BJ (cell line): Measurements from ENCODE around the gene QTRT2. TPM values are rescaled to one million over a fixed set of nuclear protein-coding genes. Genes with fewer than 3 reads are reported as not detected.

Experiments
- CTCF ChIA-PET: fragments of 350-600 bp; formaldehyde crosslinking; extraction: SDS; loops from one replicate; lab custom pipeline; 2021; ENCODE audit warnings: antibody characterized with exemption, inconsistent platforms; lab: Yijun Ruan, JAX
- POLR2A ChIA-PET: fragments of 300-600 bp; sonication (Branson Sonifier 250); formaldehyde crosslinking; extraction: SDS; loops from one replicate; lab custom pipeline; 2021; ENCODE audit warnings: antibody characterized with exemption; lab: Charles Lee
- DNase-seq: peaks from one replicate; pipeline ENCODE4 v3.0.0-alpha.2; 2011; ENCODE audit warnings: low read depth
- H3K27me3 ChIP-seq: 2 replicates; pipeline ENCODE4 v1.6.0; 2011; ENCODE audit warnings: low read length; ENCODE audit not compliant: control insufficient read depth, insufficient read depth
- H3K36me3 ChIP-seq: 2 replicates; pipeline ENCODE4 v1.5.1; 2011; ENCODE audit warnings: low read length; ENCODE audit not compliant: control insufficient read depth, insufficient read depth
- H3K4me3 ChIP-seq: 2 replicates; pipeline ENCODE4 v1.5.1; 2011; ENCODE audit warnings: low read depth, mild to moderate bottlenecking, control low read depth, low read length
- polyA plus RNA-seq: library from polyadenylated mRNA; depleted of rRNA; stranded (reverse); fragments of >200 nt; gene quantifications from 2 replicates; pipeline ENCODE4 v1.2.3, GENCODE V29; 2011; rRNA removed
- TF ChIP-seq, protein P1 (sequence below): IDR thresholded peaks from 2 replicates; pipeline ENCODE4 v1.5.1; 2011; ENCODE audit warnings: low read depth, mild to moderate bottlenecking, control low read depth, inconsistent platforms, low read length, moderate library complexity; ENCODE audit not compliant: insufficient read depth

QTRT2 gene
- polyA plus RNA-seq, 1 experiment, result 5.3 TPM

DNA sequence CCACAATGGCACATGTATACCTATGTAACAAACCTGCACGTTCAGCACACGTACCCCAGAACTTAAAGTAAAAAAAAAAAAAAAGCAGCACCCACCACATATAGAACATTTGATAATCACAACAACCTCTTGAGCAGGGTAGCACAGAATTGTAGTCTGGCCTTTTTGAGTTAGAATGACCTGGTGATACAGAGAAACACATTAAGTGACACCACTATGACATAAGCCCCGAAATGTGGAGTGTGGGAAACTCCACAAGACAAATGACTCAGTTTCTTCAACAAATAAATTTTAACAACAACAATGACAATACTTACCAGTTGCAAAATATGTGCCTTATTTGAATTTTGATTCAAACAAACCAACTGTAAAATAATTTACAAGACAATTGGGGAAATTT, 76.0 kb downstream of the QTRT2 start:
- POLR2A ChIA-PET, result no interaction called here
- CTCF ChIA-PET, result no interaction called here
- TF ChIP-seq, protein P1, sequence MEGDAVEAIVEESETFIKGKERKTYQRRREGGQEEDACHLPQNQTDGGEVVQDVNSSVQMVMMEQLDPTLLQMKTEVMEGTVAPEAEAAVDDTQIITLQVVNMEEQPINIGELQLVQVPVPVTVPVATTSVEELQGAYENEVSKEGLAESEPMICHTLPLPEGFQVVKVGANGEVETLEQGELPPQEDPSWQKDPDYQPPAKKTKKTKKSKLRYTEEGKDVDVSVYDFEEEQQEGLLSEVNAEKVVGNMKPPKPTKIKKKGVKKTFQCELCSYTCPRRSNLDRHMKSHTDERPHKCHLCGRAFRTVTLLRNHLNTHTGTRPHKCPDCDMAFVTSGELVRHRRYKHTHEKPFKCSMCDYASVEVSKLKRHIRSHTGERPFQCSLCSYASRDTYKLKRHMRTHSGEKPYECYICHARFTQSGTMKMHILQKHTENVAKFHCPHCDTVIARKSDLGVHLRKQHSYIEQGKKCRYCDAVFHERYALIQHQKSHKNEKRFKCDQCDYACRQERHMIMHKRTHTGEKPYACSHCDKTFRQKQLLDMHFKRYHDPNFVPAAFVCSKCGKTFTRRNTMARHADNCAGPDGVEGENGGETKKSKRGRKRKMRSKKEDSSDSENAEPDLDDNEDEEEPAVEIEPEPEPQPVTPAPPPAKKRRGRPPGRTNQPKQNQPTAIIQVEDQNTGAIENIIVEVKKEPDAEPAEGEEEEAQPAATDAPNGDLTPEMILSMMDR, result no peak

DNA sequence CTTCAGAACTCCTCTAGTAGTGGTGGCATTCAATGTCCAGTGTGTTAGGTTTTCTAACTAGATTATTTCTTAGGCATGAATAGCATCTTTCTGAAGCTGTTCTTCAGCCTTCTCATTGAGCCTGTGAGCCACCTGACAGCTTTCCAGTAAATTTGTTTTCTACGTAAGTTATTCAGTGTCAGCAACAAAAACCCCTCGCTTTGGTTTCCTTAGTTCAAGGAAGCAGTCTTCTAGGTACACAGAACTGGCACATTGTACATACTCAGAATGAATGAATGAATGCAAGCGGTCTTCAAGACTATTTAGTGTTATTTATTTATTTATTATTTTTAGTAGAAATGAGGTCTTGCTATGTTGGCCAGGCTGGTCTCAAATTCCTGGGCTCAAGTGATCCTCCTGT, 77.4 kb downstream of the QTRT2 start:
- no peak for DNase-seq
- H3K27me3 ChIP-seq, result no peaks in the 10 kb centered on the region
- POLR2A ChIA-PET, result no interaction called here
- no peaks in the 10 kb centered on the region for H3K36me3 ChIP-seq
- TF ChIP-seq, protein P1, result no peak
- CTCF ChIA-PET, result interaction anchor here (0.6 kb wide), 1 partner anchor 59 kb away, joined by 3 read pairs; no protein-coding TSS in a partner anchor
- no peak overlapping the region for H3K4me3 ChIP-seq

More for the DNA sequence above, 76.0 kb downstream of the QTRT2 start:
- Histone ChIP-seq H3K4me3 (no peak overlapping the region), H3K27me3 (no peaks in the 10 kb centered on the region), H3K36me3 (no peaks in the 10 kb centered on the region)
- no peak for DNase-seq

Other genes with a start within 250 kb of the QTRT2 start
- gene GRAMD1C, start 217.9 kb upstream of the QTRT2 start, polyA plus RNA-seq, result 0.48 and 1.2 TPM in 2 replicates
- gene ZDHHC23, start 108.7 kb upstream of the QTRT2 start, polyA plus RNA-seq, result 2.1 and 2.5 TPM in 2 replicates
- gene CCDC191, start 211 bp upstream of the QTRT2 start, polyA plus RNA-seq, result 1.3 and 1.9 TPM in 2 replicates
- not detected in 2 replicates for gene DRD3, start 122.3 kb downstream of the QTRT2 start, polyA plus RNA-seq
- not detected in 2 replicates for gene ZNF80, start 180.8 kb downstream of the QTRT2 start, polyA plus RNA-seq
- gene TIGIT, start 237.3 kb downstream of the QTRT2 start, polyA plus RNA-seq, result not detected in 2 replicates